ENCODE results near the gene PHF21A.

GRCh38 chr11:46114378-46114777 lies 6.9 kb downstream of the PHF21A start:
- TF ChIP-seq GATA2 (IDR thresholded peaks at IDR 0.05; ENCODE audit: low read depth, low read length) (no peak), GATA3 (IDR thresholded peaks at IDR 0.05; ENCODE audit: low read depth, low read length) (no peak)
